D341Med (cell line): ENCODE measurements around the gene MPIG6B.

Experiments
- DNase-seq: peaks from one replicate; pipeline ENCODE4 v3.0.0; 2012; ENCODE audit warnings: low spot score

Gene MPIG6B

DNA sequence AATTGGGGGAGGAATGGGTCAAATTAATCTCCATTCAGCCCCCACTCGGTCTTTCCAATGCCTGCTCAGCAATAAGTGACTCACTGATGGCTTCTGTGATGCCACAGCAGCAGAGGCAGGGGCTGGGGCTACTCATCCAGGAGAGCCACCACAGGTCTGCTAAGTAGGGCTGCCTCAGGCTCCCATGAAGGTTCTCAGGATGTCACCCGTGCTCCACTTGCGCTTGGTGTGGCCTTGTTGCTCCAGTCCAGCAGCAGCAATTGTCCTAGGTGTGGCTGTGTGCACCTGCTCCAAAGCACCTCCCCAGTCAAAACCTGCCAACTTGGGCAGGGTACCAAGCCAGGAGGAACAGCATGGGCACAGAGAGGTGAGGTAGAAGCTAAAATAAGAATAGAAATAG lies 1.0 kb upstream of the MPIG6B start:
- DNase-seq = no peak

DNA sequence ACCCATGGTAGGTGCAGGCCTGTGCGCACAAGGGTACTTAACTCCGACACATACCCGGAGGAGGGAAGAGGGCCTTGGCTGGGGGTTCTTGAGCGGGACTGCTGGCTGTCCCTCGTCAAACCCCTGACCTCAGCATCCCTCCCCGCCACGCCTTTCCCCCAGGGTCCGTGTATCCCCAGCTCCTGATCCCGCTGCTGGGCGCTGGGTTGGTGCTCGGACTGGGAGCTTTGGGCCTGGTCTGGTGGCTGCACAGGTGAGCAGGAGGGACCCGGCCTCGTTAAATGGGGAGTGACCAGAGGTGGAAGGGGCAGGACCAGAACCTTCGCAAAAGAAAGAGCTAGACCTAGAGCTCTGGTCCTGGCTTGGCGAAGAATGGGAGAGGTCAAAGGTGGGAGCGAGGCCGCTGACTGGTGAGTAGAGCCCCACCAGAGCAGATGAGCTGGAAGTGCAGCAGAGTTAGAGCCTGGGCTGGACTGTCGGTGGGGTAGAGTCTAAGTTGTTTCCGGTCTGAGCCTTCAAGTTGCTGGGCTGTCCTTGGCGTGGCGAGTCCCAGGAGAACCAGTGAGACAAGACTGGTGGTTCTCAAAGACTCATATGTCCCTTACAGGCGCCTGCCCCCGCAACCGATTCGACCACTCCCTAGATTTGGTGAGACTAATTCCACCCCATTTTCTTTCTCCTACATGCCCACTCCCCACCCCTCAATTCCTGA lies 963 bp downstream of the MPIG6B start:
- no peak for DNase-seq

DNA sequence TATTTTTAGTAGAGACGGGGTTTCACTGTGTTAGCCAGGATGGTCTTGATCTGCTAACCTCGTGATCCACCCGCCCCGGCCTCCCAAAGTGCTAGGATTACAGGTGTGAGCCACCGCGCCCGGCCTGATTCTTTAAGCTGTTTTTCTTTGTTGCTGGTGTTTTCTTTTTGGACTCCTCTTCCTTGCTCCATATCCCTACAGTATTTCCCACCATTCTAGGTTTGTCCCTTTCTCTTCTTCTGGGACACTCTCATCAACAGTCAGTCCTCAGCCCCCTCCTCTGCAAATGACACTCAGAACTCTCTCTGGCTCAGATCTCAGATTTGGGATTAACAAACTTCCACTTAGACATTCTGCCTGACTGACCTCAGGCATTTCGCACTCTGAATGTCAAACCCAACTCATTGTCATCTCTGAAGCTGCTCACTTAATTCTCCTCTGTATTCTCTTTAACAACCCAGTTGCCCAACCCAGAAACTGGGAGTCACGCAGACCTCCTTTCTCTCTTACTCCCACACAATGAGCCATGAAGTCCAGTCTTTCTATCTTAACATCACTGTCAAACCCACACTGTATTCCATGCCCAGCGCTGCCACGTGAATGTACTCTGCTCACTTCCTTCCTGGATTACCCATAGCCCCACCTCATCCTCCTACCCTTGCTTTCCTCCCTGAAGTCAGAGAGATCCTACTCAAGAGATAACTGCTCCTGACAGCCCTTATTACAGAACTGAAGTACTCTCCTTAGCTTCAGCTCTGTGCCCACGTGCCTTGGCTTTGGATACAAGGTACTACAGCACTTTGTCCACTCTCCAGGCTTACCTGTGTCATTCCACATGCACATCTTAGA lies 2.6 kb downstream of the MPIG6B start:
- DNase-seq = no peak

DNA sequence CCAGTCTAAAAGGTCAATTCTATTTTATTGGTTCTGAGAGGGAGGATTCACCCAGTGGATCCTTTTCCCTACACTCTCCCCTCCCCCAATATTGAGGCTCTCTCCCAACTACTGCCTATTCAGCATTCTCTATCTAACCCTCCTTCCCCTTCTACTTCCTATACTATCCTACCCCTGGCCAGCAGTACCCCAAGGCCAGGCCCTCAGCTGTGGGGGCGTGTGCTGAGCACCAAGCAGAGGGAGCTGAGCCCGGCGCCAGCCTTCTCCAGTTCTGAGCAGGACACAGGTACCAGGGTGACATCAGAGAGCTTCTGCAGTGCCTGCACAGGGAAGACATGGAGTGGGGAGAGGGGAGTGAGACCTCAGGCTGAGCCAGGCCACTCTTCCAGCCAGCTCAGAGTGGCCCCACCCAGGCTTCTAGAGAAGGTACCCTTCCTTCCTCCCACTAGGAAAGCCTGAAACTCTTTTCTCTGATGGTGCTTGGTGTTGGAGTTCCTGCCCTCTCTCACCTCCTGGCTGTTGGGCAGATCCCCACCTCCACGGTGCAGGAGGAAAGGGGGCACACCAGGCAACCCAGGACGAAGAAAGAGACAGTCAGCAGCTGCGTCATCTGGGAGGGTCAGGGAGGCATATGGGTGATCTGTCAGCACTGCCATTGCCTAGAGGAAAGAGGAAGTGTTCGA lies 4.0 kb downstream of the MPIG6B start:
- no peak for DNase-seq

DNA sequence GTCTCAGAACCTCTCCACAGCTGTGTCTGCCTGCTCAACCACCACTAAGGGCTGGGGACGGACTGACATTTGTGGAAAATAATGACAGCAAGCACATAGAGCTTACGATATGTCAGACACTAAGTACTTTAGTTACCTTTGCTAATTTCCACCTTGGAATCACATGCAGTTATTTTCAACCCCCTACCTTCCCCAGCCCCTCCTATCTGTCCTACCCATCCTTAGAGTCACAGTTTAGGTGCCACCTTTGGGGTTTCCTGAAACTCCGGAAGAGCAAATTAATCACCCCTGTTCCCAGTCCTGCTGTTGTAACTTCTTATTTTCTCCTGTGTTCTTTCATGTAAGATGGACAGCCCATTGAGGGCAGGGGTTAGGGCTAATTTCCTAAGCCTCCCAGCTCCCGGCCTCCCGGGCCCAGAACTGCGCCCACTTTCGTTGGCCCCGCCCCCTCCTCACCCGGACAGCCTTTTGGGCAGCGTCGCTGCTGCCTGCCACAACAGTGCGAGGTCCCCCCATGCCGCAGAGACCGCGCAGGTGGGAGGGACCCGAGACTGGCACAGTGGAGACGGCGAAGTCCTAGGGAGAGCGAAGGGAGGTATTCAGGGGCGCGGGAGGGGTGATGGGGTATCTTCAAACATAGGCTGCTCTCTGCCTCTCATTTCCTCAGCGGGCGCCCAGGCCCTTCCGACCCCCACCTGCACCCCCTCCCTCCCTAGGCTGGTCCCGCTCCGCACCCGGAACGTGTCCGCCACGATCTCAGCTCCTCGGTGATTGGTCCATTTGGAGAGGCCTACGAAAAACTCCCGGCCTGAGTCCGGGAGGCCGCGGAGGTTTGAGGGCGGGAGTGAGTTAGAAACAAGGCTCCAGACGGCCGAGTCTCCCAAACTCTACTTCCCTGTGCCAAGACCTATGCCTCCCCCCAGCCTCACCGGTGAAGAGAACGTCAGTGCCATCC lies 4.8 kb downstream of the MPIG6B start:
- DNase-seq = no peak

DNA sequence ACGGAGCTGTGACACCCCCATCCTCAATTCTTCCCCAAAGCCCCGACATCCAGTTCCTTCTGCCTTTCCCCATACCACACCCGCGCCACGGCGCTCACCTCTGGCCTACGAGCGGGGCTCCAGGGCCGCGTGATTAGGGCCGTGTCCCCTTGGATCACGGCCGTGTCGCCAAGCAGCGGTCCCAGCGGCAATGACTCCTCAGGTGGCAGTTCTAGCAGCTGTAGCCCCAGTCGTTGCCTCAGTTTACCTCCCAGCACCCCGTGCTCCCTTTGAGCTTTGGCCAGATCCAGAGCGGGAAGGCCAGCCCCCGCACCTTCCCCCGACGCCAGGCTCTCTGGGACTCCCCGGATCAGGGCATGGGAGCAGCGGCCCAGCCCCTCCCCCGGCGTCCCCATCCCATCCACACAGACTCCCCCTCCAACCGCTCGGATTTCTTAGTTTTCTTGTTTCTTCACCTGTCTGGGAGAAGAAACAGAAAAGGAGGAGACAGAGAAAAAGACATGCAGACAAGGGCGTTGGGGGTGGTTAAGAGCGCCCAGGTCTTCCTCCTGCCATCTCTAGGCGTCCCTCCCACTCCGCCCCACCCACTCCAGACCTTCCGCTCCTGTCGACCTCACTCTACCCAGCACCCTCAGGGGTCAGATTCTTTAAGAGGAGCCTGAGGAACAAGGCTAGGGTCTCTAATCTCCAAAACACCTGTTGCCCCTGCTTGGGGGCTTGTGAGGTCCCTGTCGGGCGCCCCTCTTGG lies 5.8 kb downstream of the MPIG6B start, which contains the start of gene DDAH2:
DDAH2 (minus strand) TSS at position 533 of the 748 bp plus-strand sequence; CDS start at position 395, 138 bp downstream.
- no peak for DNase-seq

DNA sequence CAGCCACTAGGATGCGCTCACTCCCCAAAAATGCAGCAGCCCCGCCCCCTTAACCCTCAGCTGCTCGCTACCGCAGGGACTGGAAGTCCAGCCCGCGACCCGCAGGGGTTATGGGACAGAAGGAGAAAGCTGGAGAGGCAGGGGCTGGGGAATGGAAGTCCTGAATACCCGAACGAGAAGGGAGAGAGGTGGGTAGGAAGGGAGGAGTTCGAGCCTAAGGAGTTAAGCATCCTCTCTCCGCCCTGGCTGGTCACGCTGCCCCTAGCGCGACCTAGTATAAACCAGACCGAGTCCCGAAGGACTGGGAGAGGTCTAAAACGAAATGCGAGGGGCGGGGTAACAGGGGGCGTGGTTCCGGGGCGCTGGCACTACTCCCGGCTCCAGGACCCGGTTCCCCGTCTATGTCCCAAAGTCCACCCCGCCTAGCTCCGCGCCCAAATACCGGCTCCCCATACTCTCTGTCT lies 6.4 kb downstream of the MPIG6B start:
- DNase-seq = peak; percentile 88

DNA sequence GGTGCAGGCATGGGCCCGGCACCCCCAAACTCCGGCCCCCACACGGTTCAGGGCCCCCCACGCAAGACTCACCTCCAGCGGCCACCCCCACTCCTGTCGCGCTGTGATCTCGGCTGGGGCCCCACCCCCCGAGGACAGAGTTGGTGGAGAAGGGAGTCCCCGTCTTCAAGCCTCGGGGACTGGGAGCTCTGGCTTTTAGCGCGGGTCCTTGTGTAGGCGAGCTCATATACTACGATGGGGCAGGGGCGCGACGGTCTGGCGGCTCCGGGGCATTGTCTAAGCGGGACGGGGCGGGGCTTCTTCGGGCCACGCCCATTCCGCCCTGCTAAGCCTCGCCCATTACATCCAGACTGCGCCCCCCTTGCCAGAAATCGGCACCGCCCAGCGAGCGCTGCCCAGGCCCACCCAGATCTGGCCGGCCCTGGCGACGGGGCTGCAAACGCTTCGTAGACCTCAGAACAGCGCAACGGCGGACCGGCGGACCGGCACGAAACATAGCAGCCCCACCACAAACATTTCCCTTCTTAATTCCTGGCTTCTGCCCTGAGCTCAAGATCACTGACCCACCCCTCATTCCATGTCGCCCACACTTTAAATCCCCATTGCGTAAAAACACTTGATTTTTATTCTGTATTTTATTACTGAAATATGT lies 6.9 kb downstream of the MPIG6B start:
- peak; percentile 92 for DNase-seq

DNA sequence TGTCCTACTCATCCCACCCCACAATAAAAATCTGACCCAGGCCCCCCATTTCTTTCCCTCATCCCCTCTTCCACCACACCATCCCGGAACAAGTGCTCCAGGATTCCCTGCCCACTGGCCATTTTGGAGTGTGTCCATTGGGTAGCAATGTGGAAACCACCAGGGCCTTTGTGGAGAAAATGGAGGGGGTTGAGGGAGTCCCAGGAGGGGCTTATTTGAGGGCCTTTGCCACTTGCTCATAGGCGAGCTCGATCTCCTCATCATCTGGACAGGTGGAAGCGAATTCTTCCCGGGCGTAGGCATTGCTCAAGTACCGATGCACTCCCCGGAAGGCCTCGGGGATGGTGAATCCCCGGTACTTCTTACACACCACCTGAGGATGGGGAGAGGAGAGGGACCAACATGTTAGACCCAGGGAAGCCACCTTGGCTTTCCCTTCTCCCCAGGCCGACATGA lies 7.5 kb downstream of the MPIG6B start:
- no peak for DNase-seq

DNA sequence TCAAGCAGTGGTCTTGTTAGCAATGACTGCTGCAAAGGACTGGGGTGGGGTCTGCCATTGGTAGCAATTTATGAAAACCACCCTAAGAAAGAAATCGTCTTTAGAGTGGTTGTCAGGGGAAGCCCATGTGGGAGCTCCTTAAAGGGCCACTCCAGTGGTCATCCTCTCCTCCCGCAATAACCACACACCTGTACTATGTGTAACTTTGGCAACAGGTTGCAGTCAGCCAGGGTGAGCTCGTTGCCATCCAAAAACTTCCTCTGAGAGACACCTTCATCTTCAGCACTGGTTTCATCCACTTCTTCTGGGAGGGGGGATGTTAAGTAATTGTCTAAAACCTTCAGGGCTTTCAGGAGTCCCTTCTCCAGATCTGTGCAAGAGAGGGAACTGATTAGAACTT lies 8.9 kb downstream of the MPIG6B start:
- DNase-seq = no peak

DNA sequence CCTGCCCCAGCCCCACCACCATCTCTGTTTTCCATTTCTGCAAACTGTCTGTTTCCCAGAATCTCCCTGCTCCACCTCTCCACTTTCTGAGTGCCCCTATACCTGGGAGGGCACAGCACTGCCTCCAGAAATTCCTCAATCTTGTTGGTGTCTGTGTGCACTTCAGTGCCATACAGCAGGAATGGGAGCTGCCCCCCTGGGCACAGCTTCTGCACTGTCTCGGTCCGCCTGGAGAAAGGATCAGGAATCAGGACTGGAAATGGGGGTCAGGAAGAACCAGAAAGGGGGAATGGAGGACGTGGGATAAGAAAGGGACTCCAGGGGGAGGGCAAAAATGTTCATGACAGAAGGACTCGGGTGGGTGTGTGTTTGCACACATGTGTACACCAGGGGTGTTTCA lies 10.6 kb downstream of the MPIG6B start:
- DNase-seq = no peak

DNA sequence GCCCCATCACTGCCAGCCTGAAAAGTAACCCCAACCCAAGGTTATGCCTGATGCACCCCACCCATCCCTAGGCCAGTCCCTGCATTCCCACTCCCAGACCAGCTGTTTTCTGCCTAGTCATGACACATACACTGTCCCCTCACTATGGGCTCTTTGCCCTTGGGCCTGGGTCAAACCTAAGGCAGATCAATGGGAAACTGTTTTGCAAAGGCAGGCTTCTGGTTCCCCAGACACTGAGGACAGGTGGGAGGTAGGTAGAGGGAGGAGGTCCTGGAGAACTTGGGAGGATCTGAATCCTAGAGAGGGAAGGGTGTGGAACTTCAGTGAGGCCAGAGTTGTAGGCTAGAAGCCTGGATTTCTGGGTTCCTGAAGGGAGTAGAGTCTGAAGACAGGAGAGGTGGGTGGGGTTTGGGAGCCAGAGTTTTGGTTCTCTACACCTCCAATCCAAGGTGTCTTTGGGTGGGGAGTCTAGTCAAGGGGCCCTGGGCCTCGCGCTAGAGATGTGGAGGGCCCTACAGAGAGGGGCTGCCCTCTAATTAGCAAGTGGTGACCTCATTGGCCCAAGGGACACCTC lies 11.2 kb downstream of the MPIG6B start:
- no peak for DNase-seq

DNA sequence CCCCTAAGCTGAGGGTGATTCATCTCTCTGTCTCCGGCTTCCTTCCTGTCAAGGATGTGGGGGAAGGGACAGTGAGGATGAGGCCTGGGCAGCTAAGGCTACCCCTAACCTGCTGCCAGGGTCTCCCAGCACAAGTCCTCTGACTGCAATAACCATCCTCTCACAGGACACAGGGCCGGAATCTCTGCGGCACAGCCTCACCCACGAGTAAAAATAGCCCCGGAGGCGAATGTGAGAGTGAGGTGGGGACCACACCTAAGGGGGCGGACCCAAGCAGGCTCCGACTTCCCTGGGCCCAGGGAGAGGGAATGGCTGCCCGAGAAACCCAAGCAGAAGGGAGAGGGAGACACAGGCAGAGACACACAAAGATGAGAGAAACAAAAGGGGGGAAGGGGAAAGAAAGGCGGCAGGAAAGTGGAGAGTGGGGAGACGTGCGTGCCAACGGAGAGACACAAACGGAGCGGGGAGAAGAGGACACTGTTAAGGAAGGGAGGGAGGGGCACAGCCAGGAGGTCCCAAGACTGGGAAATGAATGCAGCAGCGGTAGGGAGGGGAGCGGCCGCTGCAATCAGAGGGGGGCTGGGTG lies 11.7 kb downstream of the MPIG6B start:
- DNase-seq = no peak

DNA sequence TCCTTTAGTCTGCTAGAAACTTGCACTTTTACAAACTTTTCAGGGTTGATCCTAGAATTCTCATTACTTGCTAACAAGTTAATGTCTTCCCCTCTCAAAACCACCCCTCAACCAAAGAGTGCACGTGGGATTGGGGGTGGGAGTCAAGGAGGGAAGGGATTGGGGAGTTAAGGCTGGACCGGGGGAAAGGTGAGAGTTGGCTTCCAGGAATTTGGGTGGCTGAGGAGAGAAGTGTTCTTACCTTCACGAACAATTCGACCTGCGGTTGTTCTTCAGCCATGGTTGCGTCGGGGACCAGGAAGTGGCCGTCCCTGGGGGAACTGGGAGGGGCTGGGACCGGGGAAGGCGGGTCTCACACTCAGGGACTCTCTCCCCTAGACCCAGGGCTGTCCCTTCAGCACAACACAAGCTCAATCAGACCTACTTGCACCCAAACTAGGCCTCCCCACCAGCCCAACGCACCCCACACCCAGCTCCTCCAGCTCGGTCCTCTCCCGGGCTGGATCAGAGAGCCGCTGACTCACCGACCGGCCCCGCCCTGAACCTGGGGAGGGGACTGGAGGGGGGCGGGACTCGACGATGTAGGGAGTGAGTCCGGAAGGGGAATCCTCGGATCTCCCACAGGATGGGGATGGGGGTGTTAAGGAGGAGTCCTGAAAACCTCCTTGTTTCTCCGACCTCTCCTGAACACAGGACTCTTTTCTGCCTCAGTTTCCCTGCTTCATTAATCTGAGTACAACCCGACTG lies 13.0 kb downstream of the MPIG6B start, which contains the start of gene CLIC1:
CLIC1 (minus strand) TSS at position 510 of the 747 bp plus-strand sequence; CDS start at position 280, 230 bp downstream.
- no peak for DNase-seq

DNA sequence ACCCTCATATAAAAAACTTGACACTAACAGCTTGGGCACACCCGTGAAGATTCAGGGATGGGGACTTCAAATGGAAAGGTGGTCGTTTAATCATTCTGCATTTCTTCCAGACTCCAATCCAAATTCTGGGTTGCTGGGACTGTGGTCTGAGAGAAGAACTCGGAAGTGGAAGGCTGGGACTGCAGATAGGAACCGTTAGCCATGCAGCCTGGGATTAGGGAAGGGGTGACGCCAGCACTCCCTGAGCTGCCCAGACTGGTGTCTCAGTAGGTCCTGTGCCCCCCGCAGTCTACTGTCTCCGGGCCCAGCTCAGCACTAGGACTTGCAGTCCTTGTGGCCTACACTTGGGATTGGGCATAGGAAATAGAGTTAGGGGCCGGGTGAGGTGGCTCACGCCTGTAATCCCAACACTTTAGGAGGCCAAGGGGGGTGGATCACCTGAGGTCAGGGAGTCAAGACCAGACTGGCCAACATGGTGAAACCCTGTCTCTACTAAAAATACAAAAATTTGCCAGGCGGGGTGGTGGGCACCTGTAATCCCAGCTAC lies 13.7 kb downstream of the MPIG6B start:
- DNase-seq = no peak

DNA sequence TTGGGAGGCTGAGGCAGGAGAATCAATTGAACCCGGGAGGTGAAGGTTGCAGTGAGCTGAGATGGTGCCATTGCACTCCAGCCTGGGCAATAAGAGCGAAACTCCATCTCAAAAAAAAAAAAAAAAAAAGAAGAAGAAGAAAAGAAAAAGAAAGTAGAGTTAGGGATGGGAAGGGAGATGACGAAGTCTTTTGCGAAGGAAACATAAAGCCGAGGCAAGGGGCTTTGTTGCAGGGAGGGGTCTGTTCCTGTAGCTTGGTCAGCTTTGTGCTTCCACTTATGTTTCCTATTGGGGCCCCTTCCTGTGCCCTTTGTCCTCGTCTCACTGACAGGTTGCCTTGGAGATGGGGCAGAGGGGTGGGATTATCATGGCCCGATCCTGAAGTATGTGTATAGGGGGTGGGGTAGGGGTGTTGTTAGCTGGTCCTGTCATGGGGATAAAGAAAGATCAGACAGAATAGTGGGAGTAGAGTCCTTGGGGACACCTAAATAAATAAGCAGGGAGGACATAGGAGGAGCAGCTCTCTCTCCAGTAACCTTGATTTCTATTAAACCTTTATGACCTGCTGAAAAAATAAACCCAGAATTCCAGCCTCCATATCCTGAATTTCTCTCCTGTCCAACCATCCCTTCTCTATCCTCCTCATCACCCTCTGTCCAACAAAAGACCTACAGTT lies 14.3 kb downstream of the MPIG6B start:
- DNase-seq = no peak
